ENCODE data around the gene SPATA13.
"Not testable (repeated sequence)": the region's sequence is repeated elsewhere in the genome, so short reads cannot be mapped to it uniquely, and the experiment has no call there.

The SPATA13 gene

GRCh38 chr13:24185591-24186232 lies 25.2 kb downstream of the SPATA13 start:
- Histone ChIP-seq H3K9me3 (ENCODE audit: low read length) (no peaks in the 10 kb centered on the region), H3K4me3 (ENCODE audit: low read depth in 1 of 2, low read length in 2 of 2) (no peak overlapping the region), H3K9ac (ENCODE audit: low read length) (no peak overlapping the region), H3K27ac (ENCODE audit: low read depth, low read length) (no peak overlapping the region), H3K36me3 (ENCODE audit: insufficient read depth, low read length) (no peaks in the 10 kb centered on the region), H3K4me1 (ENCODE audit: insufficient read depth, low read length) (no peaks in the 10 kb centered on the region), H3K27me3 (ENCODE audit: control insufficient read depth in 1 of 2, insufficient read depth in 2 of 2, low read length in 2 of 2) (no peaks in the 10 kb centered on the region)

GRCh38 chr13:24187185-24187584 lies 26.7 kb downstream of the SPATA13 start:
- H3K4me3 ChIP-seq (ENCODE audit: low read depth in 1 of 2, low read length in 2 of 2) = no peak overlapping the region
- H3K36me3 ChIP-seq (ENCODE audit: insufficient read depth, low read length) = no peaks in the 10 kb centered on the region
- no peaks in the 10 kb centered on the region for H3K27me3 ChIP-seq (ENCODE audit: control insufficient read depth in 1 of 2, insufficient read depth in 2 of 2, low read length in 2 of 2)
- no peaks in the 10 kb centered on the region for H3K9me3 ChIP-seq (ENCODE audit: low read length)
- H3K9ac ChIP-seq (ENCODE audit: low read length) = no peak overlapping the region
- no peaks in the 10 kb centered on the region for H3K4me1 ChIP-seq (ENCODE audit: insufficient read depth, low read length)
- no peak overlapping the region for H3K27ac ChIP-seq (ENCODE audit: low read depth, low read length)

DNA sequence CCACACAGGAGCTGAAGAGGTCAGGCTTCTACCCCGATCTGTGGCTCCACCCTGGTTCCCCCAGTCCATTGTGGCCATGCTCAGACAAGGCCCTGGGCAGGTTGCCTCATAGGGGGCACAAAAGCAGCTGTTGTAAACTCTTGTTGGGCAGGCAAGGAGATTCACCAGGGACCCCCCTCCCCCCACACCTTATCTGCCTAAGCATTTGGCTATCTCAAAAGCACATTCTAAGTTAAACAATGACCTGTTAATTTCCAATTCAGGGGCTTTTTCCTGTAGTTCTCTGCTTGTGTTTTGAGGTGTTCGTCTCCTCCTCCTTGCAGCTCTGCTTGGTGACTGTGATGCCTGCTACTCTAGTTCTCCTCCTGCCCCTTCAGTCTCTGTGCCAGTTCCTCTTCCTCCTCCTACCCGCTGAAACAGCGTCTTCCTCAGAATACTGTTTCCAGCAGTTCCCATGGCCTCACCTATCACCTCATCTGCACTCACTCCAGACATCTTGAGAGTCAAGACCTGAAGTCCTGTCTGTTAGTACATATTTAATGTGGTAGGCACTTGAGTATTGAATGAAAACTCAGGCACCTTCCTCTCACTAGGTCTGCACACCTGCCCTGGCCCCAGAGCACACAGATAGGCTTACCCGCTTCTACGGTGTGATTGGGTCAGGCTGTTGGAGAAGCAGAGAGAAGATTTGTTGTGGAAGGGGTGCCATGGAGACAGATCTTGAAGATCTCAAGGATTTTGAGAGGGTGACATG lies 31.7 kb downstream of the SPATA13 start:
- no peak overlapping the region for H3K9ac ChIP-seq (ENCODE audit: low read length)
- no peaks in the 10 kb centered on the region for H3K4me1 ChIP-seq (ENCODE audit: insufficient read depth, low read length)
- H3K27me3 ChIP-seq (ENCODE audit: control insufficient read depth in 1 of 2, insufficient read depth in 2 of 2, low read length in 2 of 2) = no peaks in the 10 kb centered on the region
- H3K9me3 ChIP-seq (ENCODE audit: low read length) = no peaks in the 10 kb centered on the region
- H3K4me3 ChIP-seq (ENCODE audit: low read depth in 1 of 2, low read length in 2 of 2) = no peak overlapping the region
- H3K27ac ChIP-seq (ENCODE audit: low read depth, low read length) = no peak overlapping the region
- H3K36me3 ChIP-seq (ENCODE audit: insufficient read depth, low read length) = no peaks in the 10 kb centered on the region

DNA sequence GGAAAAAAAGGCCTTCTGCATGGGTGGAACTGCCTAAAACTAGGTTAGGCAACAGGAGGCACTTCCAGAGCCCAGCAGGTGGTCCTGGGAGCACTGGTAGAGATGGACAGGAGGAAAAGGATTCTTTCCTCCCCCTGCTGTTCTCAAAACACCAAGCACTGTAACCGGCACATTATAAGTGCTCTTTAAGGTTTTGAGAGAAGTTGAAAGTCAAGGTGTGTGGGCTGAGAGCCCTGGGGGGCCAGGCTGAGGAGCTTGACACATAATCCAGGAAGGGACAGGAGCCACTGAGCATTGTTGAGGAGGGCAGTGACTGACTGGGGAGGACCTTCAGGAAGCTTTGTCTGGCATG lies 32.3 kb downstream of the SPATA13 start:
- Histone ChIP-seq H3K27ac (ENCODE audit: low read depth, low read length) (no peak overlapping the region), H3K27me3 (ENCODE audit: control insufficient read depth in 1 of 2, insufficient read depth in 2 of 2, low read length in 2 of 2) (no peaks in the 10 kb centered on the region), H3K36me3 (ENCODE audit: insufficient read depth, low read length) (no peaks in the 10 kb centered on the region), H3K9me3 (ENCODE audit: low read length) (no peaks in the 10 kb centered on the region), H3K4me3 (ENCODE audit: low read depth in 1 of 2, low read length in 2 of 2) (no peak overlapping the region), H3K4me1 (ENCODE audit: insufficient read depth, low read length) (no peaks in the 10 kb centered on the region), H3K9ac (ENCODE audit: low read length) (no peak overlapping the region)

DNA sequence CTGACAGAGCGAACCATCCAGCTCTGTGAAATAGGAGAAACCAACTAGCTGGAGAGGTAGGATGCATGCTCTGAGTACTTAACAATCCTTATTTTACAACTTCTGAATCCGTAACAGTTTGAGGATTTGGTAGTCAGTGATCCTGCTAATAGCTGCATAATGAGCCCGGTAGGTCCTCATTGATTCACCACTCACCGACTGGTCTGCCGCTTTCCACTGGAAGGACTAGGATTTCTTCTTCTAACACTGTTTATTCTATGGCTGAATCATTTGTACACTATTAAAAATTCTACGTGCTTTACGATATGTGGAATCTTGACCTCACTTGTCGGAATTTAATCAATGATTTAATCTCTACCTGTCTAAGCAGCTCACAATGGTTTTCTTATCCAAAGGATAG lies 33.9 kb downstream of the SPATA13 start:
- no peak overlapping the region for H3K4me3 ChIP-seq (ENCODE audit: low read depth in 1 of 2, low read length in 2 of 2)
- no peaks in the 10 kb centered on the region for H3K27me3 ChIP-seq (ENCODE audit: control insufficient read depth in 1 of 2, insufficient read depth in 2 of 2, low read length in 2 of 2)
- peaks cover 5% of the 10 kb centered on the region for H3K4me1 ChIP-seq (ENCODE audit: insufficient read depth, low read length)
- H3K9me3 ChIP-seq (ENCODE audit: low read length) = no peaks in the 10 kb centered on the region
- H3K27ac ChIP-seq (ENCODE audit: low read depth, low read length) = no peak overlapping the region
- H3K9ac ChIP-seq (ENCODE audit: low read length) = no peak overlapping the region
- H3K36me3 ChIP-seq (ENCODE audit: insufficient read depth, low read length) = no peaks in the 10 kb centered on the region

GRCh38 chr13:24195626-24196025 lies 35.1 kb downstream of the SPATA13 start:
- no peak overlapping the region for H3K4me3 ChIP-seq (ENCODE audit: low read depth in 1 of 2, low read length in 2 of 2)
- H3K27ac ChIP-seq (ENCODE audit: low read depth, low read length) = no peak overlapping the region
- H3K9me3 ChIP-seq (ENCODE audit: low read length) = no peaks in the 10 kb centered on the region
- H3K4me1 ChIP-seq (ENCODE audit: insufficient read depth, low read length) = peaks cover 5% of the 10 kb centered on the region
- no peak overlapping the region for H3K9ac ChIP-seq (ENCODE audit: low read length)
- H3K36me3 ChIP-seq (ENCODE audit: insufficient read depth, low read length) = no peaks in the 10 kb centered on the region
- H3K27me3 ChIP-seq (ENCODE audit: control insufficient read depth in 1 of 2, insufficient read depth in 2 of 2, low read length in 2 of 2) = no peaks in the 10 kb centered on the region

GRCh38 chr13:24196593-24197197 lies 36.2 kb downstream of the SPATA13 start:
- Histone ChIP-seq H3K4me3 (ENCODE audit: low read depth in 1 of 2, low read length in 2 of 2) (no peak overlapping the region), H3K27me3 (ENCODE audit: control insufficient read depth in 1 of 2, insufficient read depth in 2 of 2, low read length in 2 of 2) (no peaks in the 10 kb centered on the region), H3K9ac (ENCODE audit: low read length) (no peak overlapping the region), H3K27ac (ENCODE audit: low read depth, low read length) (no peak overlapping the region), H3K4me1 (ENCODE audit: insufficient read depth, low read length) (peaks cover 5% of the 10 kb centered on the region), H3K36me3 (ENCODE audit: insufficient read depth, low read length) (no peaks in the 10 kb centered on the region), H3K9me3 (ENCODE audit: low read length) (no peaks in the 10 kb centered on the region)

DNA sequence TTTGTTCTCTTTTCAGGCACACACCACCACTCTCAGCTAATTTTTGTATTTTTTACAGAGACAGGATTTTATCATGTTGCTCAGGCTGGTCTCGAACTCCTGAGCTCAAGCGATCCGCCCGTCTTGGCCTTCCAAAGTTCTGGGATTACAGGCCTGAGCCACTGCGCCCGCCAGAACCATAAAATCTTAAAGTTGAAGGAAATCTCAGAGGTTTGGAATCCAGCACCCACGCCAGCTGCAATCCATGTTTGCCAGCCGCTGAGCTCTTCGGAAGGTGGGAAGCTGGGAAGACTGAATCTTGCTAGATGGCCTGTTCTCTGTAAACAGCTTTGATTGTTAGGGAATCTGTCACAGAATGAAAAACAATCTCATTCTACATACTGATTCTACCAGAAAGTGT lies 38.5 kb downstream of the SPATA13 start:
- Histone ChIP-seq H3K27ac (ENCODE audit: low read depth, low read length) (peak overlapping the region; percentile 29), H3K4me1 (ENCODE audit: insufficient read depth, low read length) (peaks cover 25% of the 10 kb centered on the region), H3K4me3 (ENCODE audit: low read depth in 1 of 2, low read length in 2 of 2) (no peak overlapping the region), H3K9ac (ENCODE audit: low read length) (no peak overlapping the region), H3K9me3 (ENCODE audit: low read length) (no peaks in the 10 kb centered on the region), H3K27me3 (ENCODE audit: control insufficient read depth in 1 of 2, insufficient read depth in 2 of 2, low read length in 2 of 2) (no peaks in the 10 kb centered on the region), H3K36me3 (ENCODE audit: insufficient read depth, low read length) (no peaks in the 10 kb centered on the region)

DNA sequence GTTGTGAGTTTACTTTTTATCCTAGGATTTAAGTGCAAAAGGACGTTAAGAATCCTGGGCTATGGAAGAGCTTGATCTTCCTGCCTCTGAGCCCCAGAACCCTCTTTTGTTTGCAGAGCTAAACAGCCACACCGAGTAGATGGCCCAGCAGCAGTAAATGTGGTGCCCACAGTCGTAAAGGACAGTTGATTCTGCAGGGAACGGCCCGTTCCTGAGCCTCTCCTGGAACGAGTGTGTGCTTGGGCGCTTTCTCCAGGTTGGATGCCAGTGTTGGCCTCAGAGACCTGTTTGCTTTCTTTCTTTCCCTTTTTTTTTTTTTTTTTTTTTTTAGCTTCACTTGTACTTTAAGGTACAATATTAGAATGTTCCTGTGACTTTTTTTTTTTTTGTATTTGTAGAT lies 41.7 kb downstream of the SPATA13 start:
- H3K9ac ChIP-seq (ENCODE audit: low read length) = no peak overlapping the region
- peaks cover 28% of the 10 kb centered on the region for H3K4me1 ChIP-seq (ENCODE audit: insufficient read depth, low read length)
- H3K27me3 ChIP-seq (ENCODE audit: control insufficient read depth in 1 of 2, insufficient read depth in 2 of 2, low read length in 2 of 2) = no peaks in the 10 kb centered on the region
- no peak overlapping the region for H3K27ac ChIP-seq (ENCODE audit: low read depth, low read length)
- no peaks in the 10 kb centered on the region for H3K9me3 ChIP-seq (ENCODE audit: low read length)
- H3K4me3 ChIP-seq (ENCODE audit: low read depth in 1 of 2, low read length in 2 of 2) = no peak overlapping the region
- H3K36me3 ChIP-seq (ENCODE audit: insufficient read depth, low read length) = no peaks in the 10 kb centered on the region

- no peak overlapping the region for H3K9ac ChIP-seq (ENCODE audit: low read length)
- H3K4me3 ChIP-seq (ENCODE audit: low read depth in 1 of 2, low read length in 2 of 2) = no peak overlapping the region
- H3K27me3 ChIP-seq (ENCODE audit: control insufficient read depth in 1 of 2, insufficient read depth in 2 of 2, low read length in 2 of 2) = no peaks in the 10 kb centered on the region
- H3K27ac ChIP-seq (ENCODE audit: low read depth, low read length) = peak overlapping the region; percentile 49
- H3K4me1 ChIP-seq (ENCODE audit: insufficient read depth, low read length) = peaks cover 27% of the 10 kb centered on the region
- no peaks in the 10 kb centered on the region for H3K36me3 ChIP-seq (ENCODE audit: insufficient read depth, low read length)
- H3K9me3 ChIP-seq (ENCODE audit: low read length) = no peaks in the 10 kb centered on the region
Measured at GRCh38 chr13:24203273-24203672, 42.8 kb downstream of the SPATA13 start.

- H3K9me3 ChIP-seq (ENCODE audit: low read length) = no peaks in the 10 kb centered on the region
- peaks cover 23% of the 10 kb centered on the region for H3K4me1 ChIP-seq (ENCODE audit: insufficient read depth, low read length)
- no peaks in the 10 kb centered on the region for H3K27me3 ChIP-seq (ENCODE audit: control insufficient read depth in 1 of 2, insufficient read depth in 2 of 2, low read length in 2 of 2)
- no peaks in the 10 kb centered on the region for H3K36me3 ChIP-seq (ENCODE audit: insufficient read depth, low read length)
- H3K9ac ChIP-seq (ENCODE audit: low read length) = no peak overlapping the region
- H3K27ac ChIP-seq (ENCODE audit: low read depth, low read length) = peak overlapping the region; percentile 49
- H3K4me3 ChIP-seq (ENCODE audit: low read depth in 1 of 2, low read length in 2 of 2) = no peak overlapping the region
Measured at GRCh38 chr13:24203811-24204210, 43.3 kb downstream of the SPATA13 start.

DNA sequence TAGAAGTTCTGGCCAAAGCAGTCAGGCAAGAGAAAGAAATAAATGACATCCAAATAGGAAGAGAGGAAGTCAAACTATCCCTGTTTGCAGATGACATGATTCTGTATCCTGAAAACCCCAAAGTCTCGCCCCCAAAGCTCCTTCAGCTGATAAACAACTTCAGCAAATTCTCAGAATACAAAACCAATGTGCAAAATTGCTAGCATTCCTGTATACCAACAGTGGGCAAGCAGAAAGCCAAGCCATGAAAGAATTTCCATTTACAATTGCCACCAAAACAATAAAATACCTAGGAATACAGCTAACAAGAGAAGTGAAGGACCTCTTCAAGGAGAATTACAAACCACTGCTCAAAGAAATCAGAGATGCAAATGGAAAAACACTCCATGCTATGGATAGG lies 44.6 kb downstream of the SPATA13 start:
- H3K27me3 ChIP-seq (ENCODE audit: control insufficient read depth in 1 of 2, insufficient read depth in 2 of 2, low read length in 2 of 2); H3K27ac ChIP-seq (ENCODE audit: low read depth, low read length); H3K9me3 ChIP-seq (ENCODE audit: low read length); H3K36me3 ChIP-seq (ENCODE audit: insufficient read depth, low read length); H3K9ac ChIP-seq (ENCODE audit: low read length); H3K4me3 ChIP-seq (ENCODE audit: low read depth in 1 of 2, low read length in 2 of 2): not testable (repeated sequence)
- H3K4me1 ChIP-seq (ENCODE audit: insufficient read depth, low read length) = peaks cover 23% of the 10 kb centered on the region
